LHCN-M2 (cell line): Measurements from ENCODE around the gene KDM3B. TPM values are rescaled to one million over a fixed set of nuclear protein-coding genes. Genes with fewer than 3 reads are reported as not detected.

Experiments
- DNase-seq: peaks from one replicate; pipeline ENCODE4 v3.0.0-alpha.2; 2012; ENCODE audit warnings: low read depth
- total RNA-seq: library from RNA; depleted of rRNA; stranded (reverse); fragments of >200 nt; gene quantifications from 2 replicates; pipeline ENCODE4 v1.2.3, GENCODE V29; 2014

Gene KDM3B
- total RNA-seq, 1 experiment from 2014 or later, result 36.1 TPM

- peak; percentile 79 for DNase-seq
Measured at GRCh38 chr5:138449501-138450239, 97.2 kb downstream of the KDM3B start.

DNA sequence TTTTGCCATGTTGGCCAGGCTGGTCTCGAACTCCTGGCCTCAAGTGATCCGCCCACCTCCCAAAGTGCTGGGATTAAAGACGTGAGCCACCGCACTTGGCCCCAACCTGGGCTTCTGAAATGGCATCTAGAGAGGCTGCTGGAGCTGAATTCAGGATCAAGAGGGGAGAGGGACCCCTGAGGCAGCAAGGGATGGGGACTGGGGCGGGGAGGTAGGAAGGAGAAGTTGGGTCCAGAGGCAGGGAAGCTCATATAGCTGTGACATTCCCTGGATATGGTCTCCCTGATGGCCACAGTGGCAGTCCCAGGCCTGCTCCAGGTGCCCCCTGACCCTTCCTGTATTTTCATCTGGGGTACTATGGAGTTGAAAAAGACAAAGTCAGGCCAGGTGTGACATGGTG, 98.5 kb downstream of the KDM3B start:
- DNase-seq, result no peak

DNA sequence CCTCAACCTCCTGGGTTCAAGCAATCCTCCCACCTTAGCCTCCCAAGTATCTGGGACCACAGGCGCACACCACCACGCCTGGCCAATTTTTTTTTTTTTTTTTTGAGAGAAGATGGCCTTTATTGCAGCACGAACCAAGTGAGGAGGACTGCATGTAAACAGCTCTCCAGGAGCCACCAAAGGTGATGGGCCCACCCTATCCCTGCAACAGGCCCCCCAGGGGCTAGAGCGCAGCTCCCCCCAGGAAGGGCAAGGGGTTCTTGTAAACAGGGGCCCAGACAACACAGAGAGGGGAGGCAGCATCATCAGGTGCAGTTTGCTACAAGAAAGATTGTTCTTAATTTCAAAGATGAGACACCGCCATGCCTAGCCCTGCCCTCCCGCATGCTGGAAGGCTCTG, 100.2 kb downstream of the KDM3B start:
- no peak for DNase-seq

GRCh38 chr5:138453590-138453989, 101.1 kb downstream of the KDM3B start:
- no peak for DNase-seq

DNA sequence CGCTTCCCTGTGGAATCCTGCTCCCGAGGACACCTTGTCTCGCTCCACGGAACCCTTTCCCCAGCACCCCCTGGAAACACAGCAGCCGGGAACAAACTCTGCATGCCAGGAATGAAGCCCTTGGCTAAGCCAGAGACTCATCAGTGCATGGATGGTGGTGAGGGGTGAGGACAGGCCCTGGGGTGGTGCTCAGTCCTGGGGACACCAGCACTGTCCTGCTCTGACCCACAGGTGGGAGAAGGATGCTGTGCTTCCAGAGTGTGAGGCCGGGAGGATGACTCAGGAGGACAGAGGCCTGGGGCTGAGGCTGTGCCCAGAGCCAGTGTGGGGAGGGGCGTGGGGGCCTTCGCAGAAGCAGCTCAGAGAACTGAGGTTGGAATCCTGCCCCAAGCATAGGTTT, 101.6 kb downstream of the KDM3B start:
- DNase-seq, result no peak

DNA sequence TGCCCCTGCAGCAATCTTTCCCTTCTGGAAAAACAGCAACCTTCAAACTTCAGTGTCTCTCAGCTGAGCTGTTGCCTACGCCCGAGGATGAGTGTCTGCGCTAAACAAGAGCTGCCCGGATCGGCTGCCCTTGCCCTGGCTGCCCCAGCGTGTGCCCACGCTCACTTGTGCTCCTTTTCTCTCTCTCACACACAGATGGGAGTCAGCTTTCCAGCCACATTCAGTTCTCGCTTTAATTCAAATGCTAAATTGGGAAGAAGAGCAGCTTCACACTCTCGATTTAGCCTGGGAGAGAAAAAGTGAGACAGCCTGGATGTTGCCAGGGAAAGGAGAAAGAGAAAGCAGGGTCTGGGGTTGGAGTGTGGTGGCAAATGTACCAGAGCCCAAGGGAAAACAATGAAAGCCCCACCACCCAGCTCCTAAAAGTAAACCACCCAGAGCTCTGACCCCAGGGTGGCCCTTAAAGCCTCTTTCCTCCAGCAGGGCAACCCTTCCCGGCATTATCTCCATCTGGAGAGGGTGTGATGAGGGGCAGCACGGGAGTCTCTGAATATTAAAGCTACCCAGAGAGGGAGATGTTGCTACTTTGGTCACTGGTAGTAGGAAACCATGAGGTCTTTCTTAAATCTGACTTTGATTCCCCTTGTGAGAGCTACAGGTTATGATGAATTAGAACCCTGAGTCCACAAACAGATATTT, 102.9 kb downstream of the KDM3B start:
- no peak for DNase-seq

DNA sequence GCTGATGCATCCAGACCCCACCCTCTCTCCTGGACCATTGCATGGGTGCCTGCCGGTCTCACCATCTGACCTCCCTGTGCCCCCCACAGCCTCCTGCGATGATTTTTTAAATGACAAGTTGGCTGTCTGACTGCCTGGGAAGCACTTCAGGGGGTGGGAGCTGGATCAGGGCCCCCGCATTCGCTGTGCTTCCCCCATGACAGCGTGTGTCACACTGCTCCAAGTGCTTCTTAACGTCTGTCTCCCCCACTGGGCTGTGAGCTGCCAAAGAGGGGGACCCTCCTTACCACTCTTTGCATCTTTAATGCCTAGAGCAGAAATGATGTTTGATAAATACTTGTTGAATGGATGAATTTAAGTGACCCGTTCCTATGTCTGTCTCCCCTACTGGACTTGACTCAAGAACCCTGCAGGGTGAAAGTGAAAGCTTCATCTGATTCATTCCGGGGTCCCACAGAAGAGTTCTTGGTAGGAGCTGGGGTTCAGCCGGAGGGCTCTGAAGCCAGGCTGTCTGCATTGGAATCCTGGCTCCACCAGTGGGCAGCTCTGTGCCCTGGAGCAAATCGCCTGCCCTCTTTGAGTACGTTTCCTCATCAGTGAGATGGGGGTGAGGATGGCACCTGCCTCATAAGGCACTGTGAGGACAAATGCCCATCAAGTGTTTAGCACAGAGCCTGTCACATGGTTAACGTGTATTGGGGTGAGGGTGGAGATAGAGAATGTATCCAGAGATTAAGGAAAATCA, 105.2 kb downstream of the KDM3B start:
- no peak for DNase-seq

- DNase-seq, result no peak
Measured at GRCh38 chr5:138458384-138458783, 105.9 kb downstream of the KDM3B start.

DNA sequence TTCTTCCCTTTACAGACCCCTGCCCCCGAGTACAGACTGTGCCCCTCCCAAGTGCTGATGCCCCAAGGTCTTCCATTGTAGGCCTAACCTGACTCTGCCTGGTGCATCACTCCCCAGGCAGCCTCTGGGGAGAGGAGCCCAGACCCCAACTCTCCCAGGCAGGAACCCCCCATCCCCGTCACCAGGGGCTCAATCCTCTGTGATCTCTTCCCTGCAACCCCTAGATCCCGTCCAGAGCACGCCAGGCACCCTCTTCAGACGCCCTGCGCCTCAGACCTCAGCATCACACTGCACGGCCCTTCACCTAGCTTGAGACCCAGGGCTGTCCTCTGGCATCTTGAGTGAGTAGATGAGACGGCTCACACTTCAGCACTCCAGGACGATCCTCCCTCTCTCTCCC, 106.4 kb downstream of the KDM3B start:
- DNase-seq, result no peak

DNA sequence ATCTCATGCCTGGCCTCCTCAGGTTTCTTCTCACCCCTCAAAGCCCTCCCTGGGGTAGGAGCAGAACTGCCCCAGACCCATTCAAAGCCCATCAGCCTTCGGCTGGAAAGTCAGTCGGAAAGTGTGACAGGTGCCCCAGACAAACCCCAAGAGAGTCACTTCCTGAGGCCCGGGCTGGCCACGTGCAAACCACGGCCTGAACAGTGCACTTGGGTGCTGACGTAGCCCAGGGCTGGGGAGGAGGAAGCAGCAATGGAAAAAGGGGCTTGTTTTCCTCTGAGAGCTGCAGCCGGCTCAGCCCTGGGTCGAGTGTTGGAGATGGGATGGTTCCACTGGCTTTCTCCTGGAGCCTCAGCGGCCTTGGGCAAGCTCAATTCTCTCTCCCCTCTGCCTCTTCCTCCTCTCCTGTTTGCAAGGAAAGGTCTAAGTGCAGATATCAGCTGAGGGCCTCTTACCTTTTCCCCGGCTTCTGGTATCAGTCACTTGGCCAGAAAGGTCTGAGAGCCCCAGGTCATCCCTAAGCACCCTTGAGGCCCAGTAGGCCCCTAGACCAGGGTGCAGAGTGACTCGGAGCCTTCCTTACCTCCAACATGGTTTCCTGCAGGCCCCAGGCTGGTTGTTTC, 106.9 kb downstream of the KDM3B start:
- no peak for DNase-seq

DNA sequence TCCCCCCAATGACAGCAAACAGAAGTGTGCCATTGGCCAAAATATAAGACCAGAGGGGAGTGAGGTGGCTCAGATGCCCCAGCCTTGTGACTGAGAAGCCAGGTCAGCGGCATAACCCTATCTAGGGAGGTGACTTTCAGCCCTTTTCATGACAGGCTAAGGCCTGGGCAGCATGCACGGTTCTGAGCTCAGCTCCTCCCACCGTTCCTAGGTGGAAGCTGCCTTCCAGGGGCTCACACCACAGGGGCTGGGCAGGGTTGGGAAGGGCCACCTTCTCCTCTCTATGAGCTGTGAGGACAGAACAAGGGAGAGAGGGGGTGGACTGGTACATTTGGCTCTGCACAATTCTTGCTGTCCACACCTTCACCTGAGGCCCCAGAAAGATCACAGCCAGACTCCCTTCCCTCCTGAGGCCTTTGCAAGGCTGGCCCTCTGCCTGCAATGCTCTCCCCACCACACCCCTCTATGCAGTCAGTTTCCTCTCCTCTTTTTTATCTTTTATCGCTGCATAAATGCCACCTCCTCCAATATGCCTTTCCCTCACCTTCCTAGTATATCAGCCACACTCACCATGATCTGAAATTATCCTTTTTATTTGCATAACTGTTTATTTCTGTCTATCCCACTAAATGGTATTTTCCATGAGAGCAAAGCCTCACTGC, 107.7 kb downstream of the KDM3B start:
- no peak for DNase-seq

- peak; percentile 70 for DNase-seq
Measured at GRCh38 chr5:138461343-138462125, 109.0 kb downstream of the KDM3B start.

GRCh38 chr5:138463419-138464007, 111.0 kb downstream of the KDM3B start:
- DNase-seq, result peak; percentile 29

GRCh38 chr5:138464008-138464387, 111.5 kb downstream of the KDM3B start:
- DNase-seq, result peak; percentile 94

DNA sequence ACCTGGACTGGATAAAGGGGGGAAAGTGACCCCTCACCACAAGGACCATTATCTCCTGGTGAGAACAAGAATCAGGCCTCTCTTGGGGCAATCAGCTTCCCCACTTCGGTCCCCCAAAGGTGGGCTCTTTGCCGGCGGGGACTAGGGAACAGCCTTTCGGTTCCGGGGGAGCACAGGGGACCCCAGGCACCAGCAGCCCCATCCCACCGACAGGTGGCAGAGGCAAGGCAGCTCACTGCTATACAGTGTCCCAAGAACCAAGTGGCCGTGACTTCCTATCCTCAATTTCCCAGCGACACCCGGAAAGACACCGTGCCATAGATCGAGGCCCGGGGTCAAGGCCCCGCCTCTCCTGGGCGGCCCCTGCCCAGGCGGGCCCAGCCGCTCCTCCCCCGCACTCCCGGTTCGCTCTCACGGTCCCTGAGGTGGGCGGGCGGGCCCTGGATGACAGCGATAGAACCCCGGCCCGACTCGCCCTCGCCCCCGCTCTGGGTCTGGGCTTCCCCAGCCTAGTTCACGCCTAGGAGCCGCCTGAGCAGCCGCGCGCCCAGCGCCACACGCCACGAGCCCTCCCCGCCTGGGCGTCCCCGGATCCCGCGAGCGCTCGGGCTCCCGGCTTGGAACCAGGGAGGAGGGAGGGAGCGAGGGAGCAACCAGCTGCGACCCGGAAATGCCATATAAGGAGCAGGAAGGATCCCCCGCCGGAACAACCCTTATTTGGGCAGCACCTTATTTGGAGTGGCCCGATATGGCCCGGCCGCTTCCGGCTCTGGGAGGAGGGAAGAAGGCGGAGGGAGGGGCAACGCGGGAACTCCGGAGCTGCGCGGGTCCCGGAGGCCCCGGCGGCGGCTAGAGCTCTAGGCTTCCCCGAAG, 112.1 kb downstream of the KDM3B start:
- DNase-seq, result peak; percentile 99

DNA sequence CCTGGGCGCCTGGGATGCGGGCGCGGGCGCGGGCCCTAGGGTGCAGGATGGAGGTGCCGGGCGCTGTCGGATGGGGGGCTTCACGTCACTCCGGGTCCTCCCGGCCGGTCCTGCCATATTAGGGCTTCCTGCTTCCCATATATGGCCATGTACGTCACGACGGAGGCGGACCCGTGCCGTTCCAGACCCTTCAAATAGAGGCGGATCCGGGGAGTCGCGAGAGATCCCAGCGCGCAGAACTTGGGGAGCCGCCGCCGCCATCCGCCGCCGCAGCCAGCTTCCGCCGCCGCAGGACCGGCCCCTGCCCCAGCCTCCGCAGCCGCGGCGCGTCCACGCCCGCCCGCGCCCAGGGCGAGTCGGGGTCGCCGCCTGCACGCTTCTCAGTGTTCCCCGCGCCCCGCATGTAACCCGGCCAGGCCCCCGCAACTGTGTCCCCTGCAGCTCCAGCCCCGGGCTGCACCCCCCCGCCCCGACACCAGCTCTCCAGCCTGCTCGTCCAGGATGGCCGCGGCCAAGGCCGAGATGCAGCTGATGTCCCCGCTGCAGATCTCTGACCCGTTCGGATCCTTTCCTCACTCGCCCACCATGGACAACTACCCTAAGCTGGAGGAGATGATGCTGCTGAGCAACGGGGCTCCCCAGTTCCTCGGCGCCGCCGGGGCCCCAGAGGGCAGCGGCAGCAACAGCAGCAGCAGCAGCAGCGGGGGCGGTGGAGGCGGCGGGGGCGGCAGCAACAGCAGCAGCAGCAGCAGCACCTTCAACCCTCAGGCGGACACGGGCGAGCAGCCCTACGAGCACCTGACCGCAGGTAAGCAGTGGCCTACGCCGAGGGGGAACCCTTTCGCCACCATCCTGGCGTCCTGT, 113.0 kb downstream of the KDM3B start, which contains the start of gene EGR1:
Gene EGR1 (plus strand): TSS at position 219 of the 864 bp plus-strand sequence. CDS start 283 bp downstream, at position 502.
- peak; percentile 95 for DNase-seq

- no peak for DNase-seq
Measured at GRCh38 chr5:138466125-138466899, 113.8 kb downstream of the KDM3B start.
